GM18907 (cell line): ENCODE results near the gene MISP.

ENCODE experiments used
- ATAC-seq: cut with Tn5 transposase; IDR thresholded peaks from one replicate; pipeline ENCODE4 v1.9.1; 2021; ENCODE audit warnings: mild to moderate bottlenecking, moderate library complexity; ENCODE audit not compliant: unreplicated experiment

Gene MISP

DNA sequence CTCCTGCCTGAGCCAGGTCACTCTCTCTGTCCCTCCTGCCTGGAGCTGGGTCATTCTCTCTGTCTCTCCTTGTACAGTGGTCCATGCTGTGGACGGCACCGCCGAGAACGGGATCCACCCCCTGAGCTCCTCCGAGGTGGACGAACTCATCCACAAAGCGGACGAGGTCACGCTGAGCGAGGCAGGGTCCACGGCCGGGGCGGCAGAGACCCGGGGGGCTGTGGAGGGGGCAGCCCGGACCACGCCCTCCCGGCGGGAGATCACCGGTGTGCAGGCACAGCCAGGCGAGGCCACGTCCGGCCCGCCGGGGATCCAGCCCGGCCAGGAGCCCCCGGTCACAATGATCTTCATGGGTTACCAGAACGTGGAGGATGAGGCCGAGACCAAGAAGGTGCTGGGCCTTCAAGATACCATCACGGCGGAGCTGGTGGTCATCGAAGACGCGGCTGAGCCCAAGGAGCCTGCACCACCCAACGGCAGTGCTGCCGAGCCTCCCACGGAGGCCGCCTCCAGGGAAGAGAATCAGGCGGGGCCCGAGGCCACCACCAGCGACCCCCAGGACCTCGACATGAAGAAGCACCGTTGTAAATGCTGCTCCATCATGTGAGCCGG, 4.6 kb upstream of the MISP start:
- ATAC-seq, result no peak

DNA sequence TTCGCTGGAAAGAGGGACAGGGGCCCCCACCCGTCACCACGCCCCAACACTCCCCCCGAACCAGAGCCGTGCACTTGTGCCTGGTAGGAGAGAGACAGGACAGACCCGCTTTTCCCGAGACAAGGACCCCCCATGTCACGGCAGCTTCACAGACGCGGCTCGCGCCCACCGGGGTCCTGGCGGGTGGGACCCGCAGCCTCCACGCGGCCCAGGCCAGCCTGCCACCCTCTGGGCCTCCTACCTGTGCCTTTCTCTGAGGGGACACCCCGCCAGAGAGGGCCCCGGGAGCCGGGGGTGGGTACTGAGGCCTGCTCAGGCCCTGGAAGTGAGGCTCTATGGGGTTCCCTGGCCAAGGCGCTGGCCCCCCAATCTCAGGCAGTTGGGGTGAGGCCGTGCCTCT, 4.0 kb upstream of the MISP start:
- no peak for ATAC-seq

DNA sequence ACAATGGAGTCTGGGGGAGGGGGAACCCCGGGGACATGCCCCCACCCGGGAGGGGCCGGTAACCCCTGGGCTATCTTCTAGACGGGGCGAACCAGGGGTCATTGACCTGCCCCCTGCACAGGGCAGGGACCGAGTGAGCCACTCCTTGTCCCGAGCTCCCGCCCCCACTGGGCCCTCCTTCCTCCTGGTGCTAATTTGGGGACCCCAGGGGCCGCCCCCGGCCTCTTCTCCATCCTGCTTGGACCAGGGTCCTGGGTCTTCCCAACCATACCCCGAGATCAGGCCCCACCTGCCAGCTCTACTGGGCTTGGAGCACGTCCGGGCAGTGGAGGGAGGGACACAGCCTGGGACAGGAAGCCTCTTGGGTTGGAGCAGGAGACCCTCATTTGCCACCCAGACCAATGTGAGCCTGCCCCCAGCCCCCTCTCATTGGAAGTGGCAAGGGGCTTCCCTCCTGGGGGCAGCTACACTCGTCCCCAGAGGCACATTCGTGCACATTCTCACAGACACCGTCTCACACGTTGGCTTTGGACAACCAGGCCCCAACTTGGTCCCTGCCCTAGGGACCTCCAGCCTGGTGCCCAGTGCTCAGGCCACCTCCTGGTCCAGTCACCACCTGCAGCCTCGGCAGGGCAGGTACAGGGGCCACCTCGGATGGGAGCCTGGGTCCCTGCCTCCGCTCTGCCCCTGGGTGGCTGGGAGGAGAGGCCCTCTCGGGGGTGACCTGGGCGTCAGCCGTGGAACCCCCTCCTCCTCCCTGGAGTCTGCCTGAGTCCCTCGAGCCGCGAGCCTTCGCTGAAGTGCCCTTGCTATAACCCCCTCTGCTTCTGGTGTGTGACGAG, 3.3 kb upstream of the MISP start:
- ATAC-seq, result no peak

DNA sequence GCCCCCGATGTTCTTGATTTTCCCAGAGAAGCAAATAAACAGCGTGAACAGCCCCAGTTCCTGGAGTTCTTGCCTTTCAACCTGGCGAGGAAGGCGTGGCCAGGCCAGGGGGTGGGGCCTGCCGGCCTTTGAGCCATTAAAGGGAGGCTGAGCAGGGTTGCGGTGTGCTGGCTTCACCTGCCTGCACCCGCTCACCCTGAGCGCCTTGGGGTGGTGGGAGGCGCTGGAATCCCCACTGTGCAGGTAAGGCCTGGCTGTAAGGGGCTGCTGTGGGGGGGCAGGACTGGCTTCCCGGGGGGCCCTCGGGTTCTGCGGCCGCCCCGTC, 2.7 kb upstream of the MISP start:
- no peak for ATAC-seq

DNA sequence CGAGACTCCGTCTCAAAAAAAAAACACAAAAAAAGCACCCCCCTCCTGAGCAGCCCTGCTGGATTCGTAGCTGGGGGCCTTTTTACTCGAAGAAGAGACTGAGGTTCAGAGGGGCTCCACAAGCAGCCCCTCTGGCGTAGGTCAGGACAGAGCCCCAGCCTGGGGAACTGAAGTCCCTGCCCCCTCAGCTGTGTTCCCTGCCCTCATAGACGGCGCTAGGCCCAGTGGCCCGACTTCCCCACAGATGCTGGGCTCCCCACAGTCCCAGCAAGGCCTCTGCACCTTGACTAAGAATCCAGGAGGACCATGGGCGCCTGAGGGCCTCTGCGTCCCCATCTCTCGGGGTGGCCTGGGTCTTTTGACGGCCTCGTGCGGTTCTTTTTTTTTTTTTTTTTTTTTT, 1.1 kb upstream of the MISP start:
- ATAC-seq, result no peak

DNA sequence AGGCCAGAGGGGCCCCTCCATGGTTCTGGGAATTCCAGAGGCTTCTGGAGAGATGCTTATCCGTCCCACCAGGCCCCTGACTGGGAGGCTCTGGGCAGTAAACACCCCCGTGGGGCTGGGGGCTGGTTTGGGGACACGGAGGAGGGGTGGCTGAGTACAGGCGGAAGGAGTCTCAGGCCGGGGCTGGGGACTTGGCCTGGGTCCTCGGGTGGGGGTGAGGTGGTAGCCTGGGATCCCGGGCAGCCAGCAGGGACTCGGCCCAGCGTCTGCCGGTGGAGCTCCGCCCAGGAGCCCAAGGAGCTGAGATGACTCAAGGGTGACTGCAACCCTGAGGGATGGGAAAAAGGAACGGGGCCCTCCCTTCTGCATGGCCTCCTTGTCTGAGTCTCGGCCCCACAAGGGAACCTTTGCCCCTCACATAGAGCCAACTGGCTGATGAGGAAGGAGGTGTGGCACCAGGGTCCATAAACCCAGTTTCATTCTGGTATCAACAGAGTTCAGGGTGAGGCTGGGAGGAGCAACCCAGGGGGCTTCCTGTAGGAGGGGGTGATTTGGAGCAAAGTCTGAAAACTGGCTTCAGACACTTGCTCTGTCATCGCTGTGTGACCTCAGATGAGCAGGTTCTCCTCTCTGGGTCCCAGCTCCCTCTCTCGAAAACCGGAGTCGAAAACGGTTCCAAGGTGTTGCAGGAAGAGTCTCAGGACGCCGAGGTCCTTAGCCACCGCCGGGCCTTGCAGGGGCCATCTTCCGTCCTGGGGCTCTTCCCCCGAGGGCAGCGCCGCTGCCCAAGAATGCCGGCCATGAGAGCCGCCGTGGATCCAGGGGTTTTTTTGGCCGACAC, 809 bp downstream of the MISP start:
- no peak for ATAC-seq

DNA sequence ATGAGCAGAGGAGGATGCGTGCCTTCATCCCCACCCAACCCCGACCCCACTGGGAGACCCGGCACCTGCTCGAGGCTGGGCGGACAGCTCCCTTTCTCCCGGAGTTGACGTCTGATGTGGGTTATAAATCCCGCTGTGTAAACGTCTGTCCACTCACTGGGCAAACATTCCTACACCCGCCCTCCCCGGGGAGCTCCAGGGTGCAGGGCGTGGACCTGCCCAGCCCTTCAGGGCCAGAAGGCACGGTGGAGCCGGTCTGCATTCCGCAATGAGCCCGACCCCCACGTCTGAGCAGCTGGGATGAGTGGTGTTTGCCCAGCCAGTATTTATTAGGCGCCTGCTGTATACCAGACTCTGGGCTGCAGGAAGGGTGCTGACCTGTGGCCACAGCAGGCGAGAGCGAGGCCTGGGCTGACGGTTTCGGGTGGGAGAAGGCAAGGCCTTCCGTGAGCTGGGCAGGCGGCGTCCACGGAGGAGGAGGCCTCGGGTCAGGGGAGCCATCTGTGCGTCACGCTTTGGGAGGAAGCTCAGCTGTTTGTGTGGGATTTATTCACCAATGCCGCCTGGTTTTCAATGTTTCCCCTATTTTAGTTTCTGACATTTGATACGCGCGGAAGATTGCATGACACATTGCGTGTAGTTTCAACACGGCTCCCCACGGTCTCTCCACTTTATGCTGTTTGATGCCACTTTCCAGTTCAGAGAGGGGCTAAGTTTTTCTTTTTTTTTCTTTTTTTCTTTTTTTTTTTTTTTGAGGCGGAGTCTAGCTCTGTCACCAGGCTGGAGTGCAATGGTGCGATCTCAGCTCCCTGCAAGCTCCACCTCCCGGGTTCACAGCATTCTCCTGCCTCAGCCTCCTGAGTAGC, 2.0 kb downstream of the MISP start:
- ATAC-seq, result no peak

DNA sequence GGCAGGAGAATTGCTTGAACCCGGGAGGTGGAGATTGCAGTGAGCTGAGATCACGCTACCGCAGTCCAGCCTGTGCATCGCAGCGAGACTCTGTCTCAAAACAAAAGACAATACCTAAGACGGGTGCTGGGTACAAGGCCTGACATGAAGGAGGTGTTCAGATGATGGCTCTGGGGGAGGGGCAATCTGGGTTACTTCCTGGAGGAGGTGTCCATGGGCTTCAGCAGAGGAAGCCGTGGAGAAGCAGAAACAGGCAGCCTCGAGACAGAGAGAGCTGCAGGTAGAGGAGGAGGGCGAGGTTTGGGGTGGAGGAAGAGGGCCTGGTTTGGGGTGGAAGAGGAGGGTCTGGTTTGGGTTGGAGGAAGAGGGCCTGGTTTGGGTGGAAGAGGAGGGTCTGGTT, 3.6 kb downstream of the MISP start:
- no peak for ATAC-seq

DNA sequence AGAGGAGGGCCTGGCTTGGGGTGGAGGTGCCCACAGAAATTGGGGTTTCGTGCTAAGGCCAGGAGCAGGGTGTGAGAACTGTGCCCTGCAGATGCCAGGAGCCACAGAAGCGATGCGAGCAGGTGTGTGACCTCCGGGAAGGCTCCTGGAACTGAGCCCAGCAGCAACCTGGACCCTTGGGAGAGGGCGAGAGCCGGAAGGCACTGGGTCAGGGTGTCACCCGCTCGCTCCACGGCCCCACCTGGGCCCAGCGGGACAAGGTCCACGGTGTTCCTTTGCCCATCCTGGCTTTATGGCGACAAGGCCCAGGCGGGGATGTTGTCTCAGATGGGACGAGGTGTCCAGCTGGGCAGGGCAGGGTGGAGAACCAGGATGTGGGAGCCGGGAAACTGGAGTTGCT, 4.2 kb downstream of the MISP start:
- ATAC-seq, result no peak

DNA sequence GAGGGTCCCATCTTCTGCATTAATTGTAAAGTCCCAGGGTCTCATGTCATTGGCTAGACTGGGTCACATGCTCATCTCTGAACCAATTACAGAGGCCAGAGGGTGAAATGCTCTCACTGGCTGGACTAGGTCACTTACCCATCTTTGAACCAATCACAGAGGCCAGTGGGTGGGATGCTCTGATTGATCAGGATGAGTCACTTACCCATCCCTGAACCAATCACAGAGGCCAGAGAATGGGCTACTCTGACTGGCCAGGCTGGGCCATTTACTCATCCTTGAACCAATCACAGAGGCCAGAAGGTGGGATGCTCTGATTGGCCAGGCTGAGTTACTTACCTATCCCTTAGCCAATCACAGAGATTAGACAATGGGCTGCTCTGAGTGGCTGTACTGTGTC, 5.3 kb downstream of the MISP start:
- ATAC-seq, result no peak

DNA sequence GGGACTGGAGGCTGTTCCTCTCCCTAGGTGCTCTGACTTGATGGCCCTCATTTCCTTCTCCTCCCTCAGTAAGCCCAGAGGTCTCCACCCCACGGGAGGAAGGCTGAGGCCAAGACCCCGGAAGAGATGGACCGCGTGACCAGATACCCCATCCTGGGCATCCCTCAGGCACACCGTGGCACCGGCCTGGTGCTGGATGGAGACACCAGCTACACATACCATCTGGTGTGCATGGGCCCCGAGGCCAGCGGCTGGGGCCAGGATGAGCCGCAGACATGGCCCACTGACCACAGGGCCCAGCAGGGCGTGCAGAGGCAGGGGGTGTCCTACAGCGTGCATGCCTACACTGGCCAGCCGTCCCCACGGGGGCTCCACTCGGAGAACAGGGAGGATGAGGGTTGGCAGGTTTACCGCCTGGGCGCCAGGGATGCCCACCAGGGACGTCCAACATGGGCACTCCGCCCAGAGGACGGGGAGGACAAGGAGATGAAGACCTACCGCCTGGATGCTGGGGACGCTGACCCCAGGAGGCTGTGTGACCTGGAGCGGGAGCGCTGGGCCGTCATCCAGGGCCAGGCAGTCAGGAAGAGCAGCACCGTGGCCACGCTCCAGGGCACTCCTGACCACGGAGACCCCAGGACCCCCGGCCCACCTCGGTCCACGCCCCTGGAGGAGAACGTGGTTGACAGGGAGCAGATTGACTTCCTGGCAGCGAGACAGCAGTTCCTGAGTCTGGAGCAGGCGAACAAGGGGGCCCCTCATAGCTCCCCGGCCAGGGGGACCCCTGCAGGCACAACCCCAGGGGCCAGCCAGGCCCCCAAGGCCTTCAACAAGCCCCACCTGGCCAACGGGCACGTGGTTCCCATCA, 6.1 kb downstream of the MISP start:
- no peak for ATAC-seq

DNA sequence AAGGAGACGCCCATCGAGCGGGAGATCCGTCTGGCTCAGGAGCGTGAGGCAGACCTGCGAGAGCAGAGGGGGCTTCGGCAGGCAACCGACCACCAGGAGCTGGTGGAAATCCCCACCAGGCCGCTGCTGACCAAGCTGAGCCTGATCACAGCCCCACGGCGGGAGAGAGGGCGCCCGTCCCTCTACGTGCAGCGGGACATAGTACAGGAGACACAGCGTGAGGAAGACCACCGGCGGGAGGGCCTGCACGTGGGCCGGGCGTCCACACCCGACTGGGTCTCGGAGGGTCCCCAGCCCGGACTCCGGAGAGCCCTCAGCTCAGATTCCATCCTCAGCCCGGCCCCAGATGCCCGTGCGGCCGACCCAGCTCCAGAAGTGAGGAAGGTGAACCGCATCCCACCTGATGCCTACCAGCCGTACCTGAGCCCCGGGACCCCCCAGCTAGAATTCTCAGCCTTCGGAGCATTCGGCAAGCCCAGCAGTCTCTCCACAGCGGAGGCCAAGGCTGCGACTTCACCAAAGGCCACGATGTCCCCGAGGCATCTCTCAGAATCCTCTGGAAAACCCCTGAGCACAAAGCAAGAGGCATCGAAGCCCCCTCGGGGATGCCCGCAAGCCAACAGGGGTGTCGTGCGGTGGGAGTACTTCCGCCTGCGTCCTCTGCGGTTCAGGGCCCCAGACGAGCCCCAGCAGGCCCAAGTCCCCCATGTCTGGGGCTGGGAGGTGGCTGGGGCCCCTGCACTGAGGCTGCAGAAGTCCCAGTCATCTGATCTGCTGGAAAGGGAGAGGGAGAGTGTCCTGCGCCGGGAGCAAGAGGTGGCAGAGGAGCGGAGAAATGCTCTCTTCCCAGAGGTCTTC, 7.1 kb downstream of the MISP start:
- ATAC-seq, result no peak

DNA sequence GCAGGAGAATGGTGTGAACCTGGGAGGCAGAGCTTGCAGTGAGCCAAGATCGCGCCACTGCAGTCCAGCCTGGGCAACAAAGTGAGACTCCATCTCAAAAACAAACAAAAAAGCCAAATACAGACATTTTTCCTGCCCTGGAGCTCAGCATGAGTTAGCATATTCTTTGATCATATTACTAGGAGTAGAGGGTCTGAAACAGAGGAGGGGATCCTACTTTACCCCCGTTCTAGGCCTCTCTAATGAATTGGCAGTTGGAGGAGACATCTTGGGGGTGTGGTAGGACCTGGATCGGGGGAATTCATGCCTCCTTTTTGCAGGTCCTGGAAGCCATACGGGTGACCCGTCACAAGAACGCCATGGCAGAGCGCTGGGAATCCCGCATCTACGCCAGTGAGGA, 12.3 kb downstream of the MISP start:
- ATAC-seq, result no peak

DNA sequence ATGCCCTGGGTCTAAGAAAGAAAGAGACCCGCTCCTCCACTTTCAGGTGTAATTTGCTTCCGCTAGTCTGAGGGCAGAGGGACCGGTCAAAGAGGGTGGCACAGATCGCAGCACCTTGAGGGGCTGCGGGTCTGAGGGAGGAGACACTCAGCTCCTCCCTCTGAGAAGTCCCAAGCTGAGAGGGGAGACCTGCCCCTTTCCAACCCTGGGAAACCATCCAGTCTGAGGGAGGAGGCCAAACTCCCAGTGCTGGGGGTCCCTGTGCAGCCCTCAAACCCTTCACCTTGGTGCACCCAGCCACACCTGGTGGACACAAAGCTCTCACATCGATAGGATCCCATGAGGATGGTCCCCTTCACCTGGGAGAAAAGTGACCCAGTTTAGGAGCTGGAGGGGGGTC, 13.0 kb downstream of the MISP start:
- no peak for ATAC-seq

DNA sequence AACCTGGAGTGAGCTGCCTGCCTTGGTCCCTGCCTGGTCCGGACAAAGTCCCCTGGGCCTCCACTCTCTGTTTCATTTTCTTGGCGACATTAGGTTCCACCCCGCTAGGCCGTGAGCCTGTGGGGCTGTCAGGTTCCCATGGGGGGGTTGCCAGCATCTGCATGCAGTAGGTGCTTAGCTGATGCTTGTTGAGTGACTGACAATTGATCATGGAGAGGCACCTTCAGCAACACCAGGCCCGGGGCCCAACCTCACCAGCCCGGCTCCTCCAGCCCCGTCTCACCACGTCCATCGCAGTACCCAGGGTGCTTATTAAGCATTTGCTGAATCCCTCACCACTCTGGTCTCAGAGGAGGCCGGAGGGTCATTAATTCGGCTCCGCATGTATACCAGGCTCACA, 13.4 kb downstream of the MISP start:
- no peak for ATAC-seq

DNA sequence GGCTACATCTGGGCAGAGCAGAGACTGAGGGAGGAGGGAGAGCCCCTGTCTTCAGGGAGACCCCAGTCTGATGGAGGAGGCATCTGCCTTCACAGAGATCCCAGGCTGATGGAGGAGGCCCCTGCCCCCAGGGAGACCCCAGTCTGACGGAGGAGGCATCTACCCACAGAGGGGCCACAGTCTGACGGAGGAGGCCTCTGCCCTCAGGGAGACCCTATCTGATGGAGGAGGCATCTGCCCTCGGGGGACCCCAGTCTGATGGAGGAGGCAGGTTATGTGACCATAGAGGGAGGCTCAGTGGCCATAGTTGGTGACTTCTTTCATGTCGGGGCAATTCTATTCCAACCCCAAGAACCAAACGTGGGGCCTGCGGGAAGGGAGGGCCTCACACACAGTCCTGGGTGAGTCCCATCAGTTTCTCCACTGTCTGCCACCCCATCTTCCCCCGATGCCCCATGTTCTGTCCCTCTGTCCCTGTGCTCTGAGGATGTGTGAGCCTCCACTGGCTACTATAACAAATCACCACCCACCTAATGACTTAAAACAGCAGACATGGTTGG, 14.3 kb downstream of the MISP start:
- no peak for ATAC-seq

DNA sequence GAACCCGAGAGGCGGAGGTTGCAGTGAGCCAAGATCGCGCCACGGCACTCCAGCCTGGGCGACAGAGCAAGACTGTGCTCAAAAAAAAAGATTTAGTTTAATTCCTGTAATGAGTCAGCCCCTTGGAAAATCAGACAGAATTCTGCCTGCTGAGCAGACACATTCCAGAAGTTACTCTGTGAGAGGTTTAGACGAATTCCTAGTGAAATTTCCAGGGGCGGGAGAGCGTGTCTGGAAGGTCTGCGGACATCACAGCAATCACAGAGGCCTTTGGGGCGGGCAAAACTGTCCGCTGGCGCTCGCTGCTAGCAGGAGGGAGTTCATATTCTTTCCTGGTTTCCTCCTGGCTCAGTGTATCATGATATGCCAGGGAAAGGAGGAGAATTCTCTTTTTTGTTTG, 17.5 kb downstream of the MISP start:
- ATAC-seq, result no peak

DNA sequence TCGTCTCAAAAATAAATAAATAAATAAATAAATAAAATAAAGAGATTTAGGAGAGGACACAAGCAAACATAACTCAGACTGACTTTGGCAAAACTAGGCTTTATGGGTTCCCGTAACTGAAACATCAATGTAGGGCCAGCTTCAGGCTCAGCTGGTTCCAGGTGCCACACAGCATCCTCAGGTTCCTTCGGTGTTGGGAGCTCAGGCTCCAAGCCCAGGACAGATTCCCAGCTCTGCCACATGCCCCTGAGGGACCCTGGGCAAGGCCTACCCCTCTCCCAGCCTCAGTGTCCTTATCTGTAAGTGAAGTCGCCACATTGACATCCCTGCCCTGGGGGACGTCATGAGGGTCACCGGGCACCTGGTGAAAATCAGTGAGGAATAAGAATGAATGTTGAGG, 18.7 kb downstream of the MISP start:
- ATAC-seq, result no peak

DNA sequence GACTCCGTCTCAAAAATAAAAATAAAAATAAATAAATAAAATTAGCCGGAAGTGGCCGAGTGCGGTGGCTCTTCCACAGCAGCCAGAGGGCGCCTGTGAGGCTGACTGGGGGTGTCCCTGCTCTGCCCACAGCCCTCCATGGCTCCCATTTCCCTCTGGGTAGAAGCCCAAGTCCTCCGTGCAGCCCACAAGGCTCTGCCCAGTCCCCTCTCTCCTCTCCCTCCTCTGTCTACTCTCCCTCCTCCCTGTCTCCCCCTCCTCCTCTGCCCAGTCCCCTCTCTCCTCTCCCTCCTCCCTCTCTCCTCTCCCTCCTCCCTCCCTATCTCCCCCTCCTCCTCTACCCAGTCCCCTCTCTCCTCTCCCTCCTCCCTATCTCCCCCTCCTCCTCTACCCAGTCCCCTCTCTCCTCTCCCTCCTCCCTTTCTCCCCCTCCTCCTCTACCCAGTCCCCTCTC, 20.4 kb downstream of the MISP start:
- ATAC-seq, result no peak
